IPS-18a (cell line): ENCODE data around the gene DNAH1.

ENCODE experiments used
- H3K27ac ChIP-seq: one replicate; pipeline ENCODE4 v1.5.1; 2013; ENCODE audit warnings: low read length
- H3K27me3 ChIP-seq: one replicate; pipeline ENCODE4 v1.6.1; 2013; ENCODE audit warnings: mild to moderate bottlenecking, low read length; ENCODE audit not compliant: control insufficient read depth, insufficient read depth
- H3K36me3 ChIP-seq: one replicate; pipeline ENCODE4 v1.6.1; 2013; ENCODE audit warnings: low read depth, low read length; ENCODE audit not compliant: control insufficient read depth
- H3K4me1 ChIP-seq: one replicate; pipeline ENCODE4 v1.6.1; 2013; ENCODE audit warnings: low read depth, low read length; ENCODE audit not compliant: control insufficient read depth
- H3K4me3 ChIP-seq: one replicate; pipeline ENCODE4 v1.5.1; 2013; ENCODE audit warnings: low read length
- H3K9ac ChIP-seq: one replicate; pipeline ENCODE4 v1.6.1; 2013; ENCODE audit warnings: mild to moderate bottlenecking, low read length, moderate library complexity
- H3K9me3 ChIP-seq: one replicate; pipeline ENCODE4 v1.6.1; 2013; ENCODE audit warnings: low read depth, low read length; ENCODE audit not compliant: control insufficient read depth

DNAH1 gene

DNA sequence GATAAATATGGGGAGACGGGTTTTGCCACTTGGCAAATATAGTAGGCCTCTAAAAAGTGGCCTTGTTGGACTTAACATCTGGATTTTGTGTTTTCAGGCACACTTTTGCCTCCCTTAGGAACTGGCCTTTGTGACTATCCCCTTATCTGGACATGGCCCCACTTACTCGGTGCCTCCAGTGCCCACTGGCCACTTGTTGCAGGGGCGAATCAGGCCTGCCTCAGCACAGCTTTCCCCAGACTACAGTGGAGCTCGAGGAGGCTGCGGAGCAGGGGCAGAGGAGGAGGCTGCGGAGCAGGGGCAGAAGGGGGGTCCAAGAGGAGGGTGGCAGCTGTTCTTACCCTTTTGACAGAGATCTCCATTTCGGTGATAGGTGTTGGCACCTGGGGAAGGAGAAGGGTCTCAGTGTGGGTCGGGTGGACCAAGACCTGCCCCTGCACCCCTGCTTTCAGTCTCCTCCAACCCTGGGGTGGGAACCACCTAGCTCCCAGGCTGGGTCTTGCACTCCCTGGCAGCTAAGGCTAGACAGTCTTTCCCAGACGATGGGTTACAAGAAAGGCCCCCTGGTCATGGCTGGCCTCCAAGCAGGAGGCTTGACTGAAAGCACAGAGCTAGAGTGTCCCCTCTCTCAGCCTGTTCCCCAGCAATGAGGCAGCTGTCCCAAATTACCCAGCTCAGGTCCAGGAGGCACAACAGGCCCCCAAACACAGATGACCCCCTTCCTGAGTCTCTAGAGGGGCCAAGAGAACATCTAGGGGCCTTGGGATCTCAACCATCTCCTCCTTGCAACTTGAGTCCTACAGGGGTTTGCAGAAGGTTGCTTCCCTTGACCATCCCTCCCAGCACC lies 122.7 kb downstream of the DNAH1 start:
- Histone ChIP-seq H3K4me3 (no peak overlapping the region), H3K36me3 (no peaks in the 10 kb centered on the region), H3K4me1 (no peaks in the 10 kb centered on the region), H3K27me3 (no peaks in the 10 kb centered on the region), H3K9me3 (no peaks in the 10 kb centered on the region), H3K27ac (no peak overlapping the region), H3K9ac (no peak overlapping the region)

GRCh38 chr3:52439426-52440248 lies 123.5 kb downstream of the DNAH1 start:
- Histone ChIP-seq H3K9me3 (no peaks in the 10 kb centered on the region), H3K4me1 (no peaks in the 10 kb centered on the region), H3K4me3 (no peak overlapping the region), H3K27me3 (no peaks in the 10 kb centered on the region), H3K9ac (no peak overlapping the region), H3K27ac (no peak overlapping the region), H3K36me3 (no peaks in the 10 kb centered on the region)

DNA sequence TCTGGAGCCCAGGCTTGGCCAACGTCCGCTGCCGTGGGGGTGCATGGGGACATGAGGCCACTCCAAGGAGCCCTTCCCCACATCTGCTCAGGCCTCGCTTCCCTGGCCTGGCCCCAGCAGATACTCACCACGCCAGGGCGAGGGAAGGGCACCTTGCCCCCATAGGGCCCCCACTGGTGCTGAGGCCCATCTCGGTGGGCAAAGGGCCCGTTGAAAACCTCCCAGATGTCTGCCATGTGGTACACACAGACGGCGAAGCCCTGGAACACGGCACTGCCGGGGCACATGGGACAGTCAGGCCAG lies 124.1 kb downstream of the DNAH1 start:
- no peaks in the 10 kb centered on the region for H3K4me1 ChIP-seq
- no peaks in the 10 kb centered on the region for H3K36me3 ChIP-seq
- no peak overlapping the region for H3K27ac ChIP-seq
- no peaks in the 10 kb centered on the region for H3K9me3 ChIP-seq
- no peak overlapping the region for H3K4me3 ChIP-seq
- H3K9ac ChIP-seq: no peak overlapping the region
- no peaks in the 10 kb centered on the region for H3K27me3 ChIP-seq

- Histone ChIP-seq H3K36me3 (no peaks in the 10 kb centered on the region), H3K9me3 (no peaks in the 10 kb centered on the region), H3K27me3 (no peaks in the 10 kb centered on the region), H3K4me3 (no peak overlapping the region), H3K9ac (no peak overlapping the region), H3K4me1 (no peaks in the 10 kb centered on the region), H3K27ac (no peak overlapping the region)
Measured at GRCh38 chr3:52440671-52441070, 124.6 kb downstream of the DNAH1 start.

- H3K4me1 ChIP-seq: no peaks in the 10 kb centered on the region
- H3K36me3 ChIP-seq: no peaks in the 10 kb centered on the region
- no peaks in the 10 kb centered on the region for H3K27me3 ChIP-seq
- no peak overlapping the region for H3K4me3 ChIP-seq
- no peaks in the 10 kb centered on the region for H3K9me3 ChIP-seq
- no peak overlapping the region for H3K27ac ChIP-seq
- no peak overlapping the region for H3K9ac ChIP-seq
Measured at GRCh38 chr3:52441091-52441771, 125.1 kb downstream of the DNAH1 start.

- Histone ChIP-seq H3K4me3 (no peak overlapping the region), H3K27ac (no peak overlapping the region), H3K9ac (no peak overlapping the region), H3K27me3 (no peaks in the 10 kb centered on the region), H3K9me3 (no peaks in the 10 kb centered on the region), H3K4me1 (no peaks in the 10 kb centered on the region), H3K36me3 (no peaks in the 10 kb centered on the region)
Measured at GRCh38 chr3:52441772-52442332, 125.7 kb downstream of the DNAH1 start.

DNA sequence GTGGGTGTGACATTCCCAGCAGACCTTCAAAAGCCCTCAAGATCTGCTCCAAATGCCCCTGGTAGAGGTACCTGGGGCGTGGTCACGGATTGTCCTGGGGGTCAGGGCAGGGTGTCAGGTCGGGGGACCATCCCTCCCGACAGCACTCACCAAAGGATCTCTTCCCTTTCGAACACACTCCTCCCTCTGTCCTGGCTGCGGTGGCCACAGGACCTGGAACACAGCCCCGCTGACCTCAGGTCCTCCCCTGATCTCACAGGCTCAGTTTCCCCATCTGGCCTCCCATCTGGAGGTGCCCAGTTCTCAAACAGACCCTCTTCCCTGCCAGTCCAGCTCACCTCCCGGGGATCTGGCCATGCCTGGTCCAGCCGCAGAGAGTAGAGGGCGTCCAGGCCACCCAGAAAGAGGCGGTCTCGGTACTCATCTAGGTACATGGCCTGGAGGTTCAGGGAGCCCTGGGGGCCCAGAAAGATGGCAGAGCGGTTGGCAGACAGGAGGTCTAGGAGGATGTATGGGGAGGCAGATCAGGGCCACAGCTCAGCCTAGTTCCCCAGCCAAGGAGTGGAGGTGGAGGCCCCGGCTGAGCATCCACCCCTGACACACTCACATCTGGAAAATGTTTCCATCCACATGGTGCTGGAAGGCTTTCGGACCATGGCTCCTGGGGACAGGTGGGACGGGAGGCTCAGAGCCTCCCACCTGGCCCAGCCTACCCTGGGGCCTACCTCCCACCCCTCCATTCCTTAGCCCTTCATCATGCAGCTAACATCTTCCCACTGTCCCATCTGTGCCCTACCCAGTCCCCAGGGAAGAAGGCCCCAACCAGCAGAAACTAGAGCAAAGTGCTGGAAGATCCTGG lies 126.5 kb downstream of the DNAH1 start:
- no peak overlapping the region for H3K4me3 ChIP-seq
- no peaks in the 10 kb centered on the region for H3K4me1 ChIP-seq
- H3K9me3 ChIP-seq: no peaks in the 10 kb centered on the region
- H3K27ac ChIP-seq: no peak overlapping the region
- no peak overlapping the region for H3K9ac ChIP-seq
- no peaks in the 10 kb centered on the region for H3K36me3 ChIP-seq
- no peaks in the 10 kb centered on the region for H3K27me3 ChIP-seq

- H3K4me3 ChIP-seq: no peak overlapping the region
- H3K36me3 ChIP-seq: no peaks in the 10 kb centered on the region
- no peak overlapping the region for H3K9ac ChIP-seq
- H3K9me3 ChIP-seq: no peaks in the 10 kb centered on the region
- H3K27me3 ChIP-seq: no peaks in the 10 kb centered on the region
- H3K27ac ChIP-seq: no peak overlapping the region
- H3K4me1 ChIP-seq: no peaks in the 10 kb centered on the region
Measured at GRCh38 chr3:52443268-52443610, 127.1 kb downstream of the DNAH1 start.

GRCh38 chr3:52443791-52444687 lies 127.9 kb downstream of the DNAH1 start:
- Histone ChIP-seq H3K27ac (no peak overlapping the region), H3K36me3 (no peaks in the 10 kb centered on the region), H3K4me3 (peak overlapping the region; percentile 10), H3K4me1 (no peaks in the 10 kb centered on the region), H3K9me3 (no peaks in the 10 kb centered on the region), H3K9ac (no peak overlapping the region), H3K27me3 (no peaks in the 10 kb centered on the region)
